Naive thymus-derived CD4-positive, alpha-beta T cell (primary cell): ENCODE results near the gene ABCG1. TPM values are rescaled to one million over a fixed set of nuclear protein-coding genes. Genes with fewer than 3 reads are reported as not detected.
A peak's percentile ranks its signal among the peaks of the same experiment; 100 is the strongest.
"Not testable (repeated sequence)": the region's sequence is repeated elsewhere in the genome, so short reads cannot be mapped to it uniquely, and the experiment has no call there.

ENCODE experiments used
- ATAC-seq: fragments of 150-1000 bp; cut with Tn5 transposase; 2 replicates; pipeline ENCODE4 v1.10.0; 2021; ENCODE audit warnings: mild to moderate bottlenecking, moderate library complexity
- CTCF ChIA-PET: fragments of 350-600 bp; sonication (Branson Sonifier 250); formaldehyde crosslinking; loops from one replicate; lab custom pipeline; 2021; ENCODE audit warnings: antibody characterized with exemption; lab: Charles Lee
- POLR2A ChIA-PET: fragments of 350-600 bp; sonication (Branson Sonifier 250); formaldehyde crosslinking; loops from one replicate; lab custom pipeline; 2021; ENCODE audit warnings: antibody characterized with exemption, inconsistent platforms; lab: Charles Lee
- DNase-seq, 9 donors: peaks; one replicate each; pipeline versions ENCODE4 v3.0.0 to v3.0.0-alpha.2; 2020 to 2022; ENCODE audit warnings: mixed read lengths in 1 of 9
- H3K27ac ChIP-seq: one replicate; pipeline ENCODE4 v1.7.0; 2013; ENCODE audit warnings: mild to moderate bottlenecking, low read depth, low read length, moderate library complexity
- H3K27me3 ChIP-seq, 2 donors: one replicate each; pipeline ENCODE4 v1.7.0; 2013; ENCODE audit warnings: low read length in 2 of 2, mild to moderate bottlenecking in 2 of 2, moderate library complexity in 2 of 2; ENCODE audit not compliant: control insufficient read depth in 2 of 2, insufficient read depth in 2 of 2
- H3K36me3 ChIP-seq, 3 experiments: 1 replicate in 2 of 3; 2 replicates in 1 of 3; pipeline ENCODE4 v1.7.0; 2013; ENCODE audit warnings: low read length in 3 of 3, mild to moderate bottlenecking in 3 of 3, moderate library complexity in 1 of 3; ENCODE audit not compliant: insufficient read depth in 3 of 3, control insufficient read depth in 2 of 3
- H3K4me1 ChIP-seq, 2 donors: one replicate each; pipeline ENCODE4 v1.7.0; 2013; ENCODE audit warnings: low read length in 2 of 2, mild to moderate bottlenecking in 2 of 2, moderate library complexity in 1 of 2; ENCODE audit not compliant: control insufficient read depth in 2 of 2, insufficient read depth in 2 of 2
- H3K4me3 ChIP-seq: 2 replicates; pipeline ENCODE4 v1.7.0; 2013; ENCODE audit warnings: mild to moderate bottlenecking, low read length
- H3K9me3 ChIP-seq, 3 experiments: 1 replicate in 2 of 3; 2 replicates in 1 of 3; pipeline ENCODE4 v1.7.0; 2013; ENCODE audit warnings: low read length in 3 of 3; ENCODE audit not compliant: control insufficient read depth in 2 of 3
- H3K27ac Mint-ChIP-seq, 9 donors: one replicate each; pipeline ENCODE4 v1.8.0; 2020 to 2022; ENCODE audit warnings: mixed read lengths in 9 of 9, mild to moderate bottlenecking in 8 of 9, moderate library complexity in 5 of 9, inconsistent platforms in 2 of 9
- H3K27me3 Mint-ChIP-seq, 5 donors: one replicate each; pipeline ENCODE4 v1.8.0; 2021 to 2022; ENCODE audit warnings: mixed read lengths in 5 of 5, mild to moderate bottlenecking in 1 of 5
- H3K36me3 Mint-ChIP-seq, 5 donors: one replicate each; pipeline ENCODE4 v1.8.0; 2020 to 2022; ENCODE audit warnings: mixed read lengths in 5 of 5, mild to moderate bottlenecking in 3 of 5, inconsistent platforms in 1 of 5
- H3K4me1 Mint-ChIP-seq, 7 donors: one replicate each; pipeline ENCODE4 v1.8.0; 2020 to 2022; ENCODE audit warnings: mixed read lengths in 7 of 7, mild to moderate bottlenecking in 3 of 7, inconsistent platforms in 1 of 7
- H3K4me3 Mint-ChIP-seq, 10 donors: one replicate each; pipeline ENCODE4 v1.8.0; 2020 to 2022; ENCODE audit warnings: mild to moderate bottlenecking in 10 of 10, mixed read lengths in 10 of 10, moderate library complexity in 6 of 10, inconsistent platforms in 2 of 10
- H3K9me3 Mint-ChIP-seq, 11 donors: one replicate each; pipeline ENCODE4 v1.8.0; 2020 to 2022; ENCODE audit warnings: mixed read lengths in 11 of 11, mild to moderate bottlenecking in 4 of 11, inconsistent platforms in 1 of 11, moderate library complexity in 1 of 11
- intact Hi-C, 2 donors: fragments of 100-400 bp; cut with micrococcal nuclease; formaldehyde crosslinking; loops; one replicate each; pipeline ENCODE4 v1.15.1; 2023
- polyA plus RNA-seq, 2 donors: library from polyadenylated mRNA; unstranded; fragments of 300-500 nt; fragmentation: Illumina TruSeq; gene quantifications; one replicate each; pipeline ENCODE4 v1.2.3, GENCODE V29; 2021
- total RNA-seq, 6 experiments: library from RNA in 5 of 6; stranded (reverse) in 5 of 6; gene quantifications; 1 replicate in 5 of 6; 2 replicates in 1 of 6; pipeline ENCODE4 v1.2.3 and lab custom pipeline; 2021 to 2026

ABCG1 gene
- total and polyA plus RNA-seq, 7 experiments from 2014 or later = 0.67 to 49.7 (median 17.0) TPM

DNA sequence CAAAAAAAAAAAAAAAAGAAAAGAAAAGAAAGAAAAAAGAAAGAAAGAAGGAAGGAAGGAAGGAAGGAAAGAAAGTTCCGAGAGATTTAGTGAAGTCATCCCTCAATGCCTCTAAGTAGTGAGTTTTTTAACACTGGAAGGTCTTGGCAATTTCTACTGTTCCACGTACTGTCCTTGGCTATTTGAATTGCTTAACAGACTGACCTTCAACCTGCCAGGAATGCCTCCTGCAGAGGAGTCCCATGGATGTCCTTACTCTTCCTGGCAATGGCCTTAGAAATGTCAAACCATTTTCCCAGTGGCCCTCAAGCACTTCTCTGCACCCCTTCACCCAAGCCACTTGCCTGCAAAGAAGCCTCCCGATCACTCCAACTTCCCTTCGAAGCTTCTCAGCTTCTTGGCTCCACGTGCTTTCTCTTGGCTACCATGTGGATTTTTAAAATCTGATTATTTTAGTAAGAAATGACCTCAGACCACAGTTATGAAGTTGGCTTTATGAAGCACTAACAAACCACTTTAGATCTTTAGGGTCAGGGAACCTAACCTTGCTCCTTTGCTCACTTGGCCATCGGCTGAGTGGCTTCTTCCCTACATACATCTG, 43.7 kb upstream of the ABCG1 start:
- Histone ChIP-seq H3K9me3 (no peaks in the 10 kb centered on the region), H3K27me3 (no peaks in the 10 kb centered on the region), H3K4me1 (no peaks in the 10 kb centered on the region), H3K4me3 (no peak overlapping the region), H3K36me3 (no peaks in the 10 kb centered on the region), H3K27ac (no peak overlapping the region)
- DNase-seq = no peak
- ChIA-PET CTCF (interaction anchor here (1.0 to 2.1 kb wide), 2 partner anchors 30 to 83 kb away, joined by 3 to 5 read pairs; no protein-coding TSS in a partner anchor), POLR2A (no interaction called here)
- no peak overlapping the region for H3K4me3 Mint-ChIP-seq
- peaks cover 0 to 13% (median 7%) of the 10 kb centered on the region in 7 donors for H3K4me1 Mint-ChIP-seq
- H3K9me3 Mint-ChIP-seq = no peaks in the 10 kb centered on the region
- intact Hi-C loops = no loop called here
- peaks cover 0 to 39% (median 0%) of the 10 kb centered on the region in 5 donors for H3K27me3 Mint-ChIP-seq
- no peaks in the 10 kb centered on the region for H3K36me3 Mint-ChIP-seq
- H3K27ac Mint-ChIP-seq = peak overlapping the region in 3 of 9 donors; percentile 22 to 32 (median 24)
- no peak for ATAC-seq

DNA sequence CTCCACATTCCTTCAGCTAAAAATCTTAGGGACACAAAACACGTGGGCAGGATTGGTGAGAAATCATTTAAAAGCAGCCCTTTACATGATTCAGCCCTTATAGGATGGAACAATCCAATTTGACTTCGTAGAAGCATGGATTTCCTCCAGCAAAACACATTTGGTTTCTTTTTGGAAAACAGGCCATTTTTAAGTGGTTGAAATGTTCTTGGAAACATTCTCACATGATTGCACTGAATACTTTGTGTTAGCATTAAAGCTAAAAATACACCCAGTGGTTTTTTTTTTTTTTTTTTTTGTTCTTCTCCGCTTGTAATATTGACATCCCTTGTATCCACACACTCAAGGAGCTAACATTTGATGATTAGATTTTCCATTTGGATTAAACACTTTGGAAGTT, 42.1 kb upstream of the ABCG1 start:
- peaks cover 0 to 51% (median 0%) of the 10 kb centered on the region in 5 donors for H3K27me3 Mint-ChIP-seq
- no peaks in the 10 kb centered on the region for H3K27me3 ChIP-seq
- CTCF ChIA-PET = no interaction called here
- H3K4me3 ChIP-seq = no peak overlapping the region
- ATAC-seq = no peak
- H3K9me3 ChIP-seq = no peaks in the 10 kb centered on the region
- no peak for DNase-seq
- no peaks in the 10 kb centered on the region for H3K36me3 ChIP-seq
- no peak overlapping the region for H3K27ac Mint-ChIP-seq
- POLR2A ChIA-PET = no interaction called here
- no peak overlapping the region for H3K27ac ChIP-seq
- H3K4me3 Mint-ChIP-seq = no peak overlapping the region
- no peaks in the 10 kb centered on the region for H3K4me1 ChIP-seq
- H3K36me3 Mint-ChIP-seq = no peaks in the 10 kb centered on the region
- intact Hi-C loops = no loop called here
- peaks cover 0 to 5% (median 0%) of the 10 kb centered on the region in 7 donors for H3K4me1 Mint-ChIP-seq
- H3K9me3 Mint-ChIP-seq = no peaks in the 10 kb centered on the region

DNA sequence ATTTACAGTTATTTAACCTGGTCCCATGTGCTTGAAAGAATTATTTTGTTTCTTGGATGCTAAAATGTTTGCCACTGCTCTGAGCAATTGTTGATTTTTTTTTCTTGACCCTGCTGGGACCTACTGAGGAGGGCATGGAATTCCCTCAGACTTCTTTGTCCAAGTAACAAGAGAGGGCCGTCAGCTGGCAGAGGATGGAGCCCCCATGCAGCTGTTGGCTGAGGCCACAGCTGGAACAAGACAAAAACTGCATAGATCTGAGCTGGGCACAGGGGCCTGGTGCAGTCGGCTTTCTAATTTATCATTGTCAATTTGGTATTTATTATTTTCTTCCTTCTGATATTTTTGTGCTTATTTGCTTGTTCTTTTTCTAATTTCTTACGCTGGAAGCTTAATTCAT, 39.6 kb upstream of the ABCG1 start:
- Mint-ChIP-seq H3K9me3 (no peaks in the 10 kb centered on the region), H3K4me1 (peaks cover 0 to 2% (median 0%) of the 10 kb centered on the region in 7 donors), H3K27ac (peak overlapping the region in 1 of 9 donors; percentile 56), H3K36me3 (no peaks in the 10 kb centered on the region), H3K27me3 (peaks cover 0 to 48% (median 0%) of the 10 kb centered on the region in 5 donors), H3K4me3 (no peak overlapping the region)
- no peaks in the 10 kb centered on the region for H3K36me3 ChIP-seq
- H3K4me1 ChIP-seq = peaks cover 0 to 9% of the 10 kb centered on the region in 2 donors
- ChIA-PET CTCF (no interaction called here), POLR2A (interaction anchor here (1.5 kb wide), 1 partner anchor 10 kb away, joined by 5 read pairs; no protein-coding TSS in a partner anchor)
- no peak overlapping the region for H3K27ac ChIP-seq
- no peak for ATAC-seq
- H3K9me3 ChIP-seq = no peaks in the 10 kb centered on the region
- intact Hi-C loops = no loop called here
- H3K27me3 ChIP-seq = no peaks in the 10 kb centered on the region
- DNase-seq = no peak
- H3K4me3 ChIP-seq = no peak overlapping the region

DNA sequence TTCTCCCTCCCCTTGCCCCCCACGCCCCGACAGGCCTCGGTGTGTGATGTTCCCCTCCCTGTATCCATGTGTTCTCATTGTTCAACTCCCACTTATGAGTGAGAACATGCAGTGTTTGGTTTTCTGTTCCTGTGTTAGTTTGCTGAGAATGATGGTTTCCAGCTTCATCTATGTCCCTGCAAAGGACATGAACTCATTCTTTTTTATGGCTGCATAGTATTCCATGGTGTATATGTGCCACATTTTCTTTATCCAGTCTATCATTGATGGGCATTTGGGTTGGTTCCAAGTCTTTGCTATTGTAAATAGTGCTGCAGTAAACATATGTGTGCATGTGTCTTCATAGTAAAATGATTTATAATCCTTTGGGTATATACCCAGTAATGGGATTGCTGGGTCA, 38.9 kb upstream of the ABCG1 start:
- H3K4me1 Mint-ChIP-seq, intact Hi-C loops, H3K9me3 ChIP-seq, H3K27ac ChIP-seq, H3K27ac Mint-ChIP-seq, H3K27me3 ChIP-seq, H3K36me3 ChIP-seq, CTCF ChIA-PET, DNase-seq, H3K9me3 Mint-ChIP-seq, ATAC-seq, H3K36me3 Mint-ChIP-seq, H3K4me3 ChIP-seq, H3K4me3 Mint-ChIP-seq: not testable (repeated sequence)
- H3K27me3 Mint-ChIP-seq = peaks cover 0 to 48% (median 0%) of the 10 kb centered on the region in 5 donors
- H3K4me1 ChIP-seq = peaks cover 0 to 15% of the 10 kb centered on the region in 2 donors
- POLR2A ChIA-PET = interaction anchor here (1.5 kb wide), 1 partner anchor 9 kb away, joined by 5 read pairs; no protein-coding TSS in a partner anchor

DNA sequence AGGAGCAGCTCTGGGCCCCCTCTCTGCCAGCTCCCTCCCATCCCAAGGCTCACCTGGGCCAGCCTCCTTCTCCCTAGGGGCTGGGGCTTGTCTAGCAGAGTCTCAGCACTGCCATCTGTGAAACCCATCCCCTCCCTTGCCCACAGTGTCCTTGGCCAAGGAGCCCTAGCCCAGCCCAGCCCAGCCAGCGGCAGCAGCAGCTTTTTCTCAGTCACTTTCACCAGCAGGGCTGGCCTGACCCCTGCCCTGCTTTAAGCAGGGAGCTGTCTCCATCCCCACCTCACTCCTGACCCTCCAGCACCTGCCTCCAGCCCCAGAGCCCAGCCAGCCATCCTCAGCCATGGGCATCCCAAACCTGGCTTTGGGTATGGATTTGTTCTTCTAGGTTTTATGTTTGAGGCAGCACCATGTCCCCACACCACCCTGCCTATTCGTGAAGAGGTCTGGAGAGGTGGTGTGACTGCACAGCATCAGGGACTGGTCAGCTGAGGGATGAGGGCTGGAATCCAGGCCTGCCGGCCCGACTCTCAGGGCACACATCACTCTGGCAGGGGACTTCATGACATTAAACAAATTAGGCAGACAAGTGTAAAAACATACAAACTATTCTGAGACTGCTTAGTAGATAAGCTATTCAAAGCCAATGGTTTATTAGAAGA, 36.1 kb upstream of the ABCG1 start:
- Mint-ChIP-seq H3K9me3 (peaks cover 0 to 14% (median 9%) of the 10 kb centered on the region in 11 donors), H3K36me3 (peaks cover 0 to 17% (median 4%) of the 10 kb centered on the region in 5 donors), H3K4me1 (peaks cover 0 to 34% (median 25%) of the 10 kb centered on the region in 7 donors), H3K4me3 (no peak overlapping the region), H3K27ac (no peak overlapping the region), H3K27me3 (peaks cover 0 to 26% (median 0%) of the 10 kb centered on the region in 5 donors)
- Histone ChIP-seq H3K36me3 (no peaks in the 10 kb centered on the region), H3K27ac (no peak overlapping the region), H3K9me3 (no peaks in the 10 kb centered on the region), H3K4me1 (peaks cover 24 to 40% of the 10 kb centered on the region in 2 donors), H3K27me3 (no peaks in the 10 kb centered on the region), H3K4me3 (no peak overlapping the region)
- ATAC-seq (no peak), DNase-seq (no peak)
- ChIA-PET POLR2A (interaction anchor here (0.6 kb wide), 1 partner anchor 55 kb away, joined by 3 read pairs; no protein-coding TSS in a partner anchor), CTCF (no interaction called here)
- intact Hi-C loops = no loop called here

DNA sequence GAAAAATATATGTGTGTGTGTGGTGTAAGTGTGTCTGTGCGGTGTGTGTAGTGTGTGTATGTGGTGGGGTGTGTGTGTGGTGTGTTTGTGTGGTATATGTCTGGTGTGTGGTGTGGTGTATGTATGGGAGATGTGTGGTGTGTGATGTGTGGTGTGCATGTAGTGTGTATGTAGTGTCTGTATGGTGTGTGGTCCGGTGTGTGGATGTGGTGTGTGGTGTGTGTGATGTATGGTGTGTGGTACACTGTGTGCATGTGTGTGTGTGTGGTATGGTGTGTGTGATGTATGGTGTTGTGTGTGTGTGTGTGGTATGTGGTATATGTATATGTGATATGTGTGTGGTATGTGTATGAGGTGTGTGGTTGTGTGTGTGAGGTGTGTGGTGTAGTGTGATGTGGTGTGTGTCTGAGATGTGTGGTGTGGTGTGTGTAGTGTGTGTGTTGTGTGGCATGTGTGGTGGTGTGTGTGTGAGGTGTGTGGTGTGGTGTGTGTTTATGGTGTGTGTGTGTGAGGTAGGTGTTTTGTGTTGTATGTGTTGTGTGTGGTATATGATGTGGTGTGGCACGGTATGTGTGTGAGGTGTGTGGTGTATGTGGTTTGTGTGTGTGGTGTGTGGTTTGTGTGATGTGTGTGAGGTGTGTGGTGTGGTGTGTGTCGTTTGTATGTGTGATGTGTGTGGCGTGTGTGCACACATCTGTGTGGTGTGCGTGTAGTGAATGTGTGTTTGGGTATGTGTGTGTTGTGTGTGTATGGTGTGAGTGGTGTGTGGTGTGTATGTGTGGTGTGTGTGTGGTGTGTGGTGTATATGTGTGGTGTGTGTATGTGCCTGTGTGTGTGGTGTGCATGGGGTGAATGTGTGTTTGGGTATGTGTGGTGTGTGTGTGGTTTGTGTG, 35.3 kb upstream of the ABCG1 start:
- no peak overlapping the region for H3K27ac ChIP-seq
- H3K36me3 Mint-ChIP-seq = peaks cover 0 to 17% (median 4%) of the 10 kb centered on the region in 5 donors
- H3K4me1 ChIP-seq = peaks cover 29 to 45% of the 10 kb centered on the region in 2 donors
- no peaks in the 10 kb centered on the region for H3K36me3 ChIP-seq
- H3K9me3 Mint-ChIP-seq = peaks cover 0 to 14% (median 9%) of the 10 kb centered on the region in 11 donors
- H3K27me3 Mint-ChIP-seq = peaks cover 0 to 19% (median 0%) of the 10 kb centered on the region in 5 donors
- no peak for DNase-seq
- H3K27me3 ChIP-seq = no peaks in the 10 kb centered on the region
- ChIA-PET CTCF (no interaction called here), POLR2A (interaction anchor here (0.6 to 8.2 kb wide), 2 partner anchors 17 to 55 kb away, joined by 3 to 54 read pairs; no protein-coding TSS in a partner anchor)
- ATAC-seq = no peak
- intact Hi-C loops = no loop called here
- H3K4me3 Mint-ChIP-seq = no peak overlapping the region
- H3K4me3 ChIP-seq = no peak overlapping the region
- H3K27ac Mint-ChIP-seq = no peak overlapping the region
- peaks cover 0 to 42% (median 32%) of the 10 kb centered on the region in 7 donors for H3K4me1 Mint-ChIP-seq
- no peaks in the 10 kb centered on the region for H3K9me3 ChIP-seq
